ENCODE measurements around the gene AGXT. TPM values are rescaled to one million over a fixed set of nuclear protein-coding genes. Genes with fewer than 3 reads are reported as not detected.

Gene AGXT
- polyA plus RNA-seq, 1 donor (not counting 4 experiments of a cell fraction or from before 2014, with no cell fraction given) = not detected

DNA sequence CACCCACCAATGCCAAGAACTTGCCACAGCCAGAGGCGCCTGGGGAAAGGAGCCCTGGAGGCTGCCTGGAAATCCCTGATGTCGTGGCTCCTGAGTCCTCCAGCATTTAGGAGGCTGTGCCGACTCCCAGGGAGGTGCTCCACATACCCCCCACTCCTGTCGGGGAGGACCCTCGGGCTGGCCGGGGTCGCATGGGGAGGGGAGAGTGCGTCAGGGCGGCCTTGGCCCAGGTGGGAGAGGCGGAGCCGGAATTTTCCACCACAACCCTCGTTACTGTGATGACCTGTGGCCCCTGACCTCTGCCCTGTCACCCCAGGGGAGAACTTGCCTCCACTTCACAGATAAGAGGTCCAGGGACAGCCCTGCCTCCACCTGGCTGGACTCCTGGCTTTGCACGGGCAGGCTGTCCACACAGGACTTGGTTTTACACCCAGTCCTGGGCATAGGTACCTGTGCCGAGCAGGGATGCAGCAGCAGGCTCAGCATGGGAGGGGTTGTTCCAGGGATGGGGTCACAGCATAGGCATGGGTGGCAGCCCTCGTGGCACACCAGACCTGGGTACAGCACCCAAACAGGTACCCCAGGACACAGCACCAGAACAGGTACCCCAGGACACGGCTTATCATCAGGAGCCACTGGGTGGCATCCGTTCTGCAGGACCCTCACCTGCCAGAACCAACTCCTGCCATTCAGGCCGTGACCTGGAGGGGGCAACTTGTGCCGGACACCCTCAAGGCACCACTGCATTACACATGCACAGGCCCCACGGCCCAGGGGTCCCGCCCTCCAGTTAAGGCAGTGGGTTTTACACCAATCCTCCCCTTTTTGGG, 12.3 kb upstream of the AGXT start:
- DNase-seq (ENCODE audit: low read depth, low spot score) = no peak

DNA sequence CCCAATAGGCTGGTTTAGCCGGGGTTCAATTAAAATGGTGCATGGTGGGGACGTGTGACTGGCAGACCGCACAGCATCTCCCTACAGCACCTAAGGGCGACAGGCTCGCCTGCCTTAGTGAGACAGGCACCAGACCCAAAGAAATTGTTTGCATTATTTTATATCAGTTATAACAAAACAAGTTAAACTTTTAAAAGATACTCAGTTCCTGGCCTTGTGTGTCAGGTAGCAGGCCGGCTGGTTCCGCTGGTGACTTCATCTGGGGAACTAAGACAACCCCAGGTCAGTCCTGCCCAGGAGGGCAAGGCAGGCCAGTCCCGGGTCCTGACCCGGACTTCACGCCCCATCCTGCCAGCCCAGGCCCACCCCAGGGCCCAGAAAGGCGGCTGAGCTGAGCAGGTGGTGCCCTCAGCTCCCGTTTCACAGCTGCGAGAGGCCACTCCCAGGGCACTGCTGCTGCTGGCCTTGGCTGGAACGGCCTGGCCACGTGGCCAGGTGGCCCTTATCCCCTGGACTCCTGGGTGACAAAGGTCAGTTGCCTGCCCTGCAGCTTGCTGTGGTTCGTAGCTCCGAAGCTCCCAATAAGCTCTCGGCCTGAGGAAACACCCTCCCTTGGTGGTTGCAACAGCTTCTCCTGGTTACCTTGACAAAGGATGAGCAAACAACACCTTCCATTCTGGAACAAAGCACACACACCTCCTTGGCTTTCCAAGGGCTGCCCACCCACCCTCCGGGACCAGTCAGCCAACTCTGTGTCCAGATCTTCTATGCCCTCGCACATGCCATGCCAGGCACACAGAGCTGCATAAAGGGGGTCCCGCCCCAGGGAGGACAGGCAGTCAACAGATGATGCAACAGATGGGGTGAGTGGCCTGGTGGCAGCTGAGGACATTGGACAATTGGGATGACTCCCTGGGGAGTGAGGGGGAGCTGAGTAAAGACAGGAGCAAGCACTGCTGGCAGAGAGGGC, 11.3 kb upstream of the AGXT start:
- no peak overlapping the region for H3K4me2 ChIP-seq (ENCODE audit: control insufficient read depth, extremely low read depth, insufficient read depth, low read depth, low read length)
- H3K36me3 ChIP-seq (ENCODE audit: control insufficient read depth in 2 of 2, extremely low read depth in 1 of 2, insufficient read depth in 2 of 2, low read length in 2 of 2) = no peaks in the 10 kb centered on the region
- H3K4me3 ChIP-seq (ENCODE audit: control insufficient read depth in 2 of 3, extremely low read depth in 1 of 3, insufficient read depth in 2 of 3, low read depth in 1 of 3, low read length in 3 of 3) = no peak overlapping the region
- FAIRE-seq (no peak), DNase-seq (ENCODE audit: low read depth, low spot score) (no peak)
- no peaks in the 10 kb centered on the region for H3K79me2 ChIP-seq (ENCODE audit: control insufficient read depth, insufficient read depth, low read length)
- no peaks in the 10 kb centered on the region for H3K4me1 ChIP-seq (ENCODE audit: control insufficient read depth, extremely low read depth, insufficient read depth, low read length)
- H4K20me1 ChIP-seq (ENCODE audit: control insufficient read depth, extremely low read depth, insufficient read depth, low read length) = no peaks in the 10 kb centered on the region
- H3K27me3 ChIP-seq (ENCODE audit: control insufficient read depth, extremely low read depth, insufficient read depth, low read length) = peaks cover 14% of the 10 kb centered on the region
- no peak overlapping the region for H3K9ac ChIP-seq (ENCODE audit: control insufficient read depth, extremely low read depth, insufficient read depth, low read length)
- H2AFZ ChIP-seq (ENCODE audit: control insufficient read depth, low read length) = no peak overlapping the region
- TF ChIP-seq, protein P1, sequence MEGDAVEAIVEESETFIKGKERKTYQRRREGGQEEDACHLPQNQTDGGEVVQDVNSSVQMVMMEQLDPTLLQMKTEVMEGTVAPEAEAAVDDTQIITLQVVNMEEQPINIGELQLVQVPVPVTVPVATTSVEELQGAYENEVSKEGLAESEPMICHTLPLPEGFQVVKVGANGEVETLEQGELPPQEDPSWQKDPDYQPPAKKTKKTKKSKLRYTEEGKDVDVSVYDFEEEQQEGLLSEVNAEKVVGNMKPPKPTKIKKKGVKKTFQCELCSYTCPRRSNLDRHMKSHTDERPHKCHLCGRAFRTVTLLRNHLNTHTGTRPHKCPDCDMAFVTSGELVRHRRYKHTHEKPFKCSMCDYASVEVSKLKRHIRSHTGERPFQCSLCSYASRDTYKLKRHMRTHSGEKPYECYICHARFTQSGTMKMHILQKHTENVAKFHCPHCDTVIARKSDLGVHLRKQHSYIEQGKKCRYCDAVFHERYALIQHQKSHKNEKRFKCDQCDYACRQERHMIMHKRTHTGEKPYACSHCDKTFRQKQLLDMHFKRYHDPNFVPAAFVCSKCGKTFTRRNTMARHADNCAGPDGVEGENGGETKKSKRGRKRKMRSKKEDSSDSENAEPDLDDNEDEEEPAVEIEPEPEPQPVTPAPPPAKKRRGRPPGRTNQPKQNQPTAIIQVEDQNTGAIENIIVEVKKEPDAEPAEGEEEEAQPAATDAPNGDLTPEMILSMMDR (optimal IDR thresholded peaks at IDR 0.05 in 1 of 3, IDR thresholded peaks at IDR 0.05 in 1 of 3, conservative IDR thresholded peaks at IDR 0.05 in 1 of 3; ENCODE audit: extremely low read depth in 1 of 3, insufficient read depth in 2 of 3, low read length in 3 of 3) = no peak
- TF ChIP-seq EZH2 (IDR thresholded peaks at IDR 0.05; ENCODE audit: low read length) = no peak
- dilution Hi-C loops (cut with MboI; ENCODE audit: extremely low pct_ligation_motif_present, low sequenced_read_pairs) = no loop called here
- H3K9me3 ChIP-seq (ENCODE audit: control insufficient read depth, low read depth, low read length) = peaks cover 5% of the 10 kb centered on the region
- H3K27ac ChIP-seq (ENCODE audit: control insufficient read depth, insufficient read depth, low read length) = no peak overlapping the region
- no peaks in the 10 kb centered on the region for H3K9me1 ChIP-seq (ENCODE audit: control insufficient read depth, extremely low read depth, insufficient read depth, low read length)

More for the DNA sequence above, 12.3 kb upstream of the AGXT start:
- Histone ChIP-seq H3K9me3 (ENCODE audit: control insufficient read depth, low read depth, low read length) (peaks cover 5% of the 10 kb centered on the region), H3K27ac (ENCODE audit: control insufficient read depth, insufficient read depth, low read length) (no peak overlapping the region), H3K4me1 (ENCODE audit: control insufficient read depth, extremely low read depth, insufficient read depth, low read length) (no peaks in the 10 kb centered on the region), H3K79me2 (ENCODE audit: control insufficient read depth, insufficient read depth, low read length) (no peaks in the 10 kb centered on the region), H3K9me1 (ENCODE audit: control insufficient read depth, extremely low read depth, insufficient read depth, low read length) (no peaks in the 10 kb centered on the region), H3K27me3 (ENCODE audit: control insufficient read depth, extremely low read depth, insufficient read depth, low read length) (peaks cover 14% of the 10 kb centered on the region), H4K20me1 (ENCODE audit: control insufficient read depth, extremely low read depth, insufficient read depth, low read length) (no peaks in the 10 kb centered on the region), H3K4me3 (ENCODE audit: control insufficient read depth in 2 of 3, extremely low read depth in 1 of 3, insufficient read depth in 2 of 3, low read depth in 1 of 3, low read length in 3 of 3) (no peak overlapping the region), H3K36me3 (ENCODE audit: control insufficient read depth in 2 of 2, extremely low read depth in 1 of 2, insufficient read depth in 2 of 2, low read length in 2 of 2) (no peaks in the 10 kb centered on the region), H3K9ac (ENCODE audit: control insufficient read depth, extremely low read depth, insufficient read depth, low read length) (no peak overlapping the region), H2AFZ (ENCODE audit: control insufficient read depth, low read length) (no peak overlapping the region), H3K4me2 (ENCODE audit: control insufficient read depth, extremely low read depth, insufficient read depth, low read depth, low read length) (no peak overlapping the region)
- dilution Hi-C loops (cut with MboI; ENCODE audit: extremely low pct_ligation_motif_present, low sequenced_read_pairs) = no loop called here
- no peak for TF ChIP-seq EZH2 (IDR thresholded peaks at IDR 0.05; ENCODE audit: low read length)
- TF ChIP-seq, protein P1 (optimal IDR thresholded peaks at IDR 0.05 in 1 of 3, IDR thresholded peaks at IDR 0.05 in 1 of 3, conservative IDR thresholded peaks at IDR 0.05 in 1 of 3; ENCODE audit: extremely low read depth in 1 of 3, insufficient read depth in 2 of 3, low read length in 3 of 3) = no peak
- no peak for FAIRE-seq
